H1 (cell line): ENCODE measurements around the gene NAA50. TPM values are rescaled to one million over a fixed set of nuclear protein-coding genes. Genes with fewer than 3 reads are reported as not detected.

Source experiments
- BACH1 ChIP-seq: IDR thresholded peaks from 2 replicates; pipeline ENCODE4 v1.6.1; 2012; ENCODE audit warnings: low read length, improper control_type of control experiment
- BRCA1 ChIP-seq: IDR thresholded peaks from 2 replicates; pipeline ENCODE4 v1.6.1; 2012; ENCODE audit warnings: low read depth, low read length, improper control_type of control experiment
- CBX5 ChIP-seq: fragments of 300-800, 300-1000 bp; sonication (generic); IDR thresholded peaks from 2 replicates; pipeline ENCODE4 v1.7.1; 2016; ENCODE audit warnings: antibody characterized with exemption, low read length, low read depth
- CREB1 ChIP-seq: IDR thresholded peaks from 2 replicates; pipeline ENCODE4 v1.6.1; 2012; ENCODE audit warnings: inconsistent platforms
- EGR1 ChIP-seq: IDR thresholded peaks from 2 replicates; pipeline ENCODE4 v1.6.1; 2011; ENCODE audit warnings: low read depth, low read length, borderline replicate concordance
- GABPA ChIP-seq: IDR thresholded peaks from 2 replicates; pipeline ENCODE4 v1.6.1; 2011; ENCODE audit warnings: mild to moderate bottlenecking, low read length, moderate library complexity, borderline replicate concordance; ENCODE audit not compliant: insufficient read depth
- HDAC2 ChIP-seq, 2 experiments: fragments of 300-600 bp in 1 of 2; sonication (generic) in 1 of 2; IDR thresholded peaks; 2 replicates each; pipeline ENCODE4 v1.6.1; 2011 to 2012; ENCODE audit warnings: low read depth in 2 of 2, low read length in 2 of 2, mild to moderate bottlenecking in 2 of 2, moderate library complexity in 2 of 2, borderline replicate concordance in 1 of 2, inconsistent platforms in 1 of 2
- MAFK ChIP-seq: IDR thresholded peaks from 2 replicates; pipeline ENCODE4 v1.6.1; 2012; ENCODE audit warnings: low read depth, mild to moderate bottlenecking, improper control_type of control experiment, low read length
- POLR2A ChIP-seq, 2 experiments: IDR thresholded peaks; 1 replicate in 1 of 2; 2 replicates in 1 of 2; pipeline ENCODE4 v1.6.1; 2011; ENCODE audit warnings: low read depth in 2 of 2, low read length in 2 of 2, mild to moderate bottlenecking in 2 of 2; ENCODE audit errors: control extremely low read depth in 1 of 2
- RFX5 ChIP-seq: IDR thresholded peaks from 2 replicates; pipeline ENCODE4 v1.6.1; 2011; ENCODE audit warnings: low read depth, low read length, improper control_type of control experiment, borderline replicate concordance
- SIN3A ChIP-seq, 2 experiments: IDR thresholded peaks in 1 of 2; conservative IDR thresholded peaks in 1 of 2; 2 replicates each; pipeline ENCODE4 v1.6.1; 2011 to 2012; ENCODE audit warnings: low read length in 2 of 2, improper control_type of control experiment in 1 of 2, low read depth in 1 of 2, mild to moderate bottlenecking in 1 of 2
- SIX5 ChIP-seq: IDR thresholded peaks from 2 replicates; pipeline ENCODE4 v1.6.1; 2011; ENCODE audit warnings: mild to moderate bottlenecking, low read depth, low read length
- SP2 ChIP-seq: IDR thresholded peaks from 2 replicates; pipeline ENCODE4 v1.6.1; 2012; ENCODE audit warnings: mild to moderate bottlenecking, low read length, inconsistent platforms
- SP4 ChIP-seq: IDR thresholded peaks from 2 replicates; pipeline ENCODE4 v1.6.1; 2012; ENCODE audit warnings: low read length, inconsistent platforms
- TCF12 ChIP-seq: IDR thresholded peaks from 2 replicates; pipeline ENCODE4 v1.6.1; 2011; ENCODE audit warnings: low read depth, mild to moderate bottlenecking, low read length
- TEAD4 ChIP-seq: IDR thresholded peaks from 2 replicates; pipeline ENCODE4 v1.6.1; 2012; ENCODE audit warnings: low read depth, low read length, inconsistent platforms, mixed read lengths
- YY1 ChIP-seq: IDR thresholded peaks from 2 replicates; pipeline ENCODE4 v1.6.1; 2011; ENCODE audit warnings: low read depth, mild to moderate bottlenecking, low read length
- polyA plus RNA-seq, 7 experiments: library from polyadenylated mRNA; depleted of rRNA in 3 of 7; stranded (reverse) in 5 of 7; unstranded in 2 of 7; fragments of >200 nt in 5 of 7; fragments of 200-250 nt in 2 of 7; gene quantifications; 1 replicate in 5 of 7; 2 replicates in 1 of 7; 4 replicates in 1 of 7; pipeline versions ENCODE4 v1.2.1 to v1.2.3, GENCODE V29; 2011 to 2013; ENCODE audit warnings: missing spikeins in 2 of 7, mixed read lengths in 2 of 7
- total RNA-seq: library from RNA; stranded (reverse); fragmentation: NEBNext Ultra II Directional; extraction: Animal tissue kit (Norgen Biotek cat#: 25700); gene quantifications from 2 replicates; pipeline ENCODE4 v1.2.1, GENCODE V29; 2021
- TF ChIP-seq, protein P1 (sequence below): IDR thresholded peaks from 2 replicates; pipeline ENCODE4 v1.6.1; 2012; ENCODE audit warnings: inconsistent platforms
- TF ChIP-seq, protein P2 (sequence below), 3 experiments: IDR thresholded peaks; 1 replicate in 2 of 3; 2 replicates in 1 of 3; pipeline versions ENCODE4 v1.5.1 to v1.6.1; 2011; ENCODE audit warnings: low read length in 3 of 3, mild to moderate bottlenecking in 3 of 3, inconsistent platforms in 2 of 3, low read depth in 1 of 3, moderate library complexity in 1 of 3; ENCODE audit not compliant: insufficient read depth in 1 of 3; ENCODE audit errors: control extremely low read depth in 1 of 3
- TF ChIP-seq, protein P3 (sequence below): IDR thresholded peaks from 2 replicates; pipeline ENCODE4 v1.6.1; 2012; ENCODE audit warnings: low read length, inconsistent platforms

NAA50 gene
- total and polyA plus RNA-seq, 2 of the 8 experiments (the other 6 are each of a cell fraction or from before 2014, with no cell fraction given) = 46.6 to 231 TPM

DNA sequence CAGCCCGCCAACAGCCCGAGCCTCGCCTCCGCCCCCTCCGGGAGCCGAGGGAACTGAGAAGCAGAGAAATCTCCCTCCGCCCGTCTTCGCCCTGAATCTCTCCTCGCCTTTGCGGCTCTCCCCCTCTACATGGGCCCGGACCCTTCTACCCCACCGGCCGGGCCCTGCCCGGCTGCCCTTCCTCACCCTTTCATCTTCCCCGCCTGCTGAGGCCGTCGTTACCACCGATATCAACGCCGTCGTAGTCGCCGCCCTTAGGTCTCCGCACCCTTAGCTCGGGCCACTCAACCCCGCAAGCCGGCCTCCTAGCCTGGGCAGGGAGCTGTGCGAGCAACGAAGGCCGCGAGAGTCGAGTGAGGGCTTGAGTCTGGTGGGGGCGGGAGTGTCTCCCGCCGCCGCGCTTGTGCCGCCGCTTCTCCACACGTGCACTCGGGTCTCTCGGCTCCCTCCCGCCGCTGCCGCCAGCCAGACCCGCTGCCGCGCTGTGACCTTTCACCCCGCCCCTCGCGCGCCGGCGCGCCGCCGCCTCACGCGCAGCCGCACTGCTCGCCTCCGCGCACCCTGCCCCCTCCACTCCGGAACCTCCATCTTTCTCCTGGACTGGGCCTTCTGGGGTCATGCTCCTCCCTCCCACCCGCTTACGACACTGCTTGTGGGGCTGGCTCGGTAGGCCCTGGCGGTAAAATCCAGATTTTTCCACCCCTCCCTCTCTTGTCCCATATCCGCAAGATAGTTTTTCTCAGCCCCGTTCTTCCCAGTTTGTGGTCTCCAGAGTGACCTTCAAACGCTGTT, at the start of gene NAA50 (continued):
- TF ChIP-seq, protein P1, sequence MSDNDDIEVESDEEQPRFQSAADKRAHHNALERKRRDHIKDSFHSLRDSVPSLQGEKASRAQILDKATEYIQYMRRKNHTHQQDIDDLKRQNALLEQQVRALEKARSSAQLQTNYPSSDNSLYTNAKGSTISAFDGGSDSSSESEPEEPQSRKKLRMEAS = peak; percentile 92
- TF ChIP-seq, protein P2, sequence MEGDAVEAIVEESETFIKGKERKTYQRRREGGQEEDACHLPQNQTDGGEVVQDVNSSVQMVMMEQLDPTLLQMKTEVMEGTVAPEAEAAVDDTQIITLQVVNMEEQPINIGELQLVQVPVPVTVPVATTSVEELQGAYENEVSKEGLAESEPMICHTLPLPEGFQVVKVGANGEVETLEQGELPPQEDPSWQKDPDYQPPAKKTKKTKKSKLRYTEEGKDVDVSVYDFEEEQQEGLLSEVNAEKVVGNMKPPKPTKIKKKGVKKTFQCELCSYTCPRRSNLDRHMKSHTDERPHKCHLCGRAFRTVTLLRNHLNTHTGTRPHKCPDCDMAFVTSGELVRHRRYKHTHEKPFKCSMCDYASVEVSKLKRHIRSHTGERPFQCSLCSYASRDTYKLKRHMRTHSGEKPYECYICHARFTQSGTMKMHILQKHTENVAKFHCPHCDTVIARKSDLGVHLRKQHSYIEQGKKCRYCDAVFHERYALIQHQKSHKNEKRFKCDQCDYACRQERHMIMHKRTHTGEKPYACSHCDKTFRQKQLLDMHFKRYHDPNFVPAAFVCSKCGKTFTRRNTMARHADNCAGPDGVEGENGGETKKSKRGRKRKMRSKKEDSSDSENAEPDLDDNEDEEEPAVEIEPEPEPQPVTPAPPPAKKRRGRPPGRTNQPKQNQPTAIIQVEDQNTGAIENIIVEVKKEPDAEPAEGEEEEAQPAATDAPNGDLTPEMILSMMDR (IDR thresholded peaks at IDR 0.05; ENCODE audit: control extremely low read depth in 1 of 3, insufficient read depth in 1 of 3, low read depth in 1 of 3, low read length in 3 of 3) = peak; percentile 33 to 40 (median 39); a peak in 3 of 4 replicates
- TF ChIP-seq, protein P3, sequence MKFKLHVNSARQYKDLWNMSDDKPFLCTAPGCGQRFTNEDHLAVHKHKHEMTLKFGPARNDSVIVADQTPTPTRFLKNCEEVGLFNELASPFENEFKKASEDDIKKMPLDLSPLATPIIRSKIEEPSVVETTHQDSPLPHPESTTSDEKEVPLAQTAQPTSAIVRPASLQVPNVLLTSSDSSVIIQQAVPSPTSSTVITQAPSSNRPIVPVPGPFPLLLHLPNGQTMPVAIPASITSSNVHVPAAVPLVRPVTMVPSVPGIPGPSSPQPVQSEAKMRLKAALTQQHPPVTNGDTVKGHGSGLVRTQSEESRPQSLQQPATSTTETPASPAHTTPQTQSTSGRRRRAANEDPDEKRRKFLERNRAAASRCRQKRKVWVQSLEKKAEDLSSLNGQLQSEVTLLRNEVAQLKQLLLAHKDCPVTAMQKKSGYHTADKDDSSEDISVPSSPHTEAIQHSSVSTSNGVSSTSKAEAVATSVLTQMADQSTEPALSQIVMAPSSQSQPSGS = peak; percentile 58; the same call in 1 of the 2 replicates
- TF ChIP-seq CREB1 = no peak
- no peak for TF ChIP-seq GABPA
- TF ChIP-seq CBX5 = no peak
- TF ChIP-seq RFX5 = no peak
- no peak for TF ChIP-seq EGR1
- no peak for TF ChIP-seq MAFK
- TF ChIP-seq TEAD4 = no peak
- TF ChIP-seq SIX5 = no peak
- TF ChIP-seq TCF12 = no peak
- no peak for TF ChIP-seq SP4
- TF ChIP-seq HDAC2 (IDR thresholded peaks at IDR 0.05; ENCODE audit: borderline replicate concordance in 1 of 2, low read depth in 2 of 2, low read length in 2 of 2) = 0 out of 4 replicates have a peak, but pooled peaks of 1 of the 2 experiments have one; percentile 65
- no peak; the same call in 1 of the 2 replicates for TF ChIP-seq BRCA1
- peak; percentile 87 for TF ChIP-seq YY1
- no peak for TF ChIP-seq SP2
- TF ChIP-seq SIN3A (conservative IDR thresholded peaks at IDR 0.05 in 1 of 2, IDR thresholded peaks at IDR 0.05 in 1 of 2; ENCODE audit: low read depth in 1 of 2, low read length in 2 of 2) = peak; percentile 4 to 82; a peak in 1 of 4 replicates
- TF ChIP-seq BACH1 = 0 out of 2 replicates have a peak, but pooled peaks have one; percentile 5
- peak; percentile 77 to 78 for TF ChIP-seq POLR2A (IDR thresholded peaks at IDR 0.05; ENCODE audit: control extremely low read depth in 1 of 2, low read depth in 2 of 2, low read length in 2 of 2)
